Keratinocyte (primary cell): ENCODE results near the gene ASB15. TPM values are rescaled to one million over a fixed set of nuclear protein-coding genes. Genes with fewer than 3 reads are reported as not detected.
"Not testable (repeated sequence)": the region's sequence is repeated elsewhere in the genome, so short reads cannot be mapped to it uniquely, and the experiment has no call there.

ENCODE experiments used
- DNase-seq: peaks from one replicate; pipeline ENCODE4 v3.0.0-alpha.2; 2011; ENCODE audit warnings: low read depth, missing footprints, low spot score
- FAIRE-seq: peaks from 2 replicates; lab custom pipeline; 2011; peaks lifted over from hg19 to GRCh38; lab: Jason Lieb, UNC
- H2AFZ ChIP-seq: 2 replicates; pipeline ENCODE4 v1.6.0; 2012; ENCODE audit warnings: low read length, control low read depth, inconsistent platforms; ENCODE audit not compliant: control insufficient read depth
- H3K27ac ChIP-seq: 2 replicates; pipeline ENCODE4 v1.5.1; 2011; ENCODE audit warnings: low read length; ENCODE audit not compliant: control insufficient read depth, insufficient read depth
- H3K27me3 ChIP-seq: 3 replicates; pipeline ENCODE4 v1.6.0; 2011; ENCODE audit warnings: low read length; ENCODE audit not compliant: control insufficient read depth, insufficient read depth; ENCODE audit errors: extremely low read depth
- H3K36me3 ChIP-seq, 2 experiments: 2 replicates in 1 of 2; 3 replicates in 1 of 2; pipeline ENCODE4 v1.5.1; 2011; ENCODE audit warnings: low read length in 2 of 2, mild to moderate bottlenecking in 1 of 2; ENCODE audit not compliant: control insufficient read depth in 2 of 2, insufficient read depth in 2 of 2; ENCODE audit errors: extremely low read depth in 1 of 2
- H3K4me1 ChIP-seq: 3 replicates; pipeline ENCODE4 v1.5.1; 2011; ENCODE audit warnings: low read length; ENCODE audit not compliant: control insufficient read depth, insufficient read depth; ENCODE audit errors: extremely low read depth
- H3K4me2 ChIP-seq: 3 replicates; pipeline ENCODE4 v1.6.0; 2011; ENCODE audit warnings: low read depth, low read length; ENCODE audit not compliant: control insufficient read depth, insufficient read depth; ENCODE audit errors: extremely low read depth
- H3K4me3 ChIP-seq, 3 experiments: fragments of 200-600 bp in 1 of 3; sonication (generic) in 1 of 3; 2 replicates in 2 of 3; 3 replicates in 1 of 3; pipeline ENCODE4 v1.5.1; 2011 to 2016; ENCODE audit warnings: low read length in 3 of 3, mild to moderate bottlenecking in 3 of 3, control low read depth in 2 of 3, inconsistent platforms in 1 of 3, low read depth in 1 of 3, mixed read lengths in 1 of 3, mixed run types in 1 of 3, moderate library complexity in 1 of 3; ENCODE audit not compliant: control insufficient read depth in 2 of 3, insufficient read depth in 2 of 3; ENCODE audit errors: extremely low read depth in 1 of 3
- H3K79me2 ChIP-seq: 2 replicates; pipeline ENCODE4 v1.6.0; 2012; ENCODE audit warnings: low read length; ENCODE audit not compliant: control insufficient read depth, insufficient read depth
- H3K9ac ChIP-seq: 3 replicates; pipeline ENCODE4 v1.6.0; 2011; ENCODE audit warnings: low read length; ENCODE audit not compliant: control insufficient read depth, insufficient read depth; ENCODE audit errors: extremely low read depth
- H3K9me1 ChIP-seq: 3 replicates; pipeline ENCODE4 v1.6.0; 2011; ENCODE audit warnings: low read length; ENCODE audit not compliant: control insufficient read depth, insufficient read depth; ENCODE audit errors: extremely low read depth
- H3K9me3 ChIP-seq: 2 replicates; pipeline ENCODE4 v1.5.1; 2012; ENCODE audit warnings: low read depth, low read length; ENCODE audit not compliant: control insufficient read depth
- H4K20me1 ChIP-seq: 3 replicates; pipeline ENCODE4 v1.6.0; 2011; ENCODE audit warnings: low read length; ENCODE audit not compliant: control insufficient read depth, insufficient read depth; ENCODE audit errors: extremely low read depth
- CTCF ChIP-seq, 3 experiments: IDR thresholded peaks in 1 of 3; conservative IDR thresholded peaks in 1 of 3; optimal IDR thresholded peaks in 1 of 3; 2 replicates in 2 of 3; 3 replicates in 1 of 3; pipeline versions ENCODE3 to v1.5.1; 2011; ENCODE audit warnings: low read length in 3 of 3, mild to moderate bottlenecking in 3 of 3, moderate library complexity in 2 of 3, control low read depth in 1 of 3, inconsistent platforms in 1 of 3; ENCODE audit not compliant: insufficient read depth in 2 of 3; ENCODE audit errors: extremely low read depth in 1 of 3
- EZH2 ChIP-seq: IDR thresholded peaks from one replicate; pipeline ENCODE4 v1.6.1; 2012; ENCODE audit warnings: inconsistent platforms, mild to moderate bottlenecking, low read length, moderate library complexity
- dilution Hi-C: fragments of 300-500 bp; cut with MboI; formaldehyde crosslinking; loops from one replicate; pipeline ENCODE4 v1.7.0; 2020; ENCODE audit warnings: low sequenced_read_pairs; ENCODE audit not compliant: extremely low pct_ligation_motif_present
- polyA plus RNA-seq, 5 experiments: library from polyadenylated mRNA; depleted of rRNA in 3 of 5; stranded (reverse) in 3 of 5; stranded (forward) in 1 of 5; unstranded in 1 of 5; fragments of >200 nt; gene quantifications; 1 replicate in 1 of 5; 2 replicates in 3 of 5; 3 replicates in 1 of 5; pipeline versions ENCODE4 v1.2.1 to v1.2.3, GENCODE V29; 2011 to 2012; ENCODE audit warnings: missing spikeins in 2 of 5, low read depth in 1 of 5, low replicate concordance in 1 of 5

The ASB15 gene
- polyA plus RNA-seq, 1 donor (not counting 4 experiments of a cell fraction or from before 2014, with no cell fraction given): not detected

GRCh38 chr7:123633553-123633952 lies 31.9 kb downstream of the ASB15 start:
- FAIRE-seq: peak; percentile 74
- TF ChIP-seq EZH2 (no peak), CTCF (optimal IDR thresholded peaks at IDR 0.05 in 1 of 3, IDR thresholded peaks at IDR 0.05 in 1 of 3, conservative IDR thresholded peaks at IDR 0.05 in 1 of 3; ENCODE audit: extremely low read depth in 1 of 3, insufficient read depth in 2 of 3, low read length in 3 of 3) (no peak)

GRCh38 chr7:123634011-123634573 lies 32.5 kb downstream of the ASB15 start:
- H3K27me3 ChIP-seq, H3K27ac ChIP-seq, H3K79me2 ChIP-seq, H3K9me1 ChIP-seq, H4K20me1 ChIP-seq, DNase-seq, H3K4me3 ChIP-seq, dilution Hi-C loops, FAIRE-seq, H3K9ac ChIP-seq, H2AFZ ChIP-seq, H3K9me3 ChIP-seq, H3K36me3 ChIP-seq: not testable (repeated sequence)
- H3K4me2 ChIP-seq: peak overlapping the region; percentile 56
- peaks cover 17% of the 10 kb centered on the region for H3K4me1 ChIP-seq

More at GRCh38 chr7:123633553-123633952, 31.9 kb downstream of the ASB15 start:
- peak; percentile 40 for DNase-seq
- peak overlapping the region; percentile 23 for H2AFZ ChIP-seq
- no peaks in the 10 kb centered on the region for H3K27me3 ChIP-seq
- H3K9ac ChIP-seq: no peak overlapping the region
- no peaks in the 10 kb centered on the region for H3K79me2 ChIP-seq
- H3K27ac ChIP-seq: no peak overlapping the region
- no peaks in the 10 kb centered on the region for H3K9me1 ChIP-seq
- dilution Hi-C loops: no loop called here
- H4K20me1 ChIP-seq: no peaks in the 10 kb centered on the region
- H3K4me3 ChIP-seq: peak overlapping the region in 1 of 3 experiments; percentile 36
- peak overlapping the region; percentile 56 for H3K4me2 ChIP-seq
- H3K36me3 ChIP-seq: no peaks in the 10 kb centered on the region
- peaks cover 17% of the 10 kb centered on the region for H3K4me1 ChIP-seq
- H3K9me3 ChIP-seq: no peaks in the 10 kb centered on the region
